T-helper 2 cell treated with Interferon-gamma antibody and Interleukin-4, amounts not matched to agents 100 ng/mL and 5 ng/mL, for 36 hours (primary cell): Measurements from ENCODE around the gene KPNA4. TPM values are rescaled to one million over a fixed set of nuclear protein-coding genes. Genes with fewer than 3 reads are reported as not detected.

ENCODE experiments used
- intact Hi-C: fragments of 100-400 bp; cut with micrococcal nuclease; formaldehyde crosslinking; loops from one replicate; pipeline ENCODE4 v1.15.1; 2023
- total RNA-seq: library from RNA; stranded (reverse); gene quantifications from 2 replicates; pipeline ENCODE4 v1.2.3, GENCODE V29; 2022

KPNA4 gene
- total RNA-seq, 1 donor from 2014 or later = 52.9 TPM

- intact Hi-C loops = no loop called here
Observed at GRCh38 chr3:160501325-160501724, 64.0 kb downstream of the KPNA4 start.

- intact Hi-C loops = no loop called here
Observed at GRCh38 chr3:160498202-160498601, 67.2 kb downstream of the KPNA4 start.

GRCh38 chr3:160490166-160490565 is 75.2 kb downstream of the KPNA4 start:
- intact Hi-C loops = no loop called here

GRCh38 chr3:160486459-160486869 is 78.9 kb downstream of the KPNA4 start:
- intact Hi-C loops = loop anchor here (1.0 to 5.0 kb wide), 5 partner anchors 38 to 602 kb away; partner anchors contain the start of gene TRIM59

GRCh38 chr3:160482796-160483195 is 82.6 kb downstream of the KPNA4 start:
- intact Hi-C loops = no loop called here

- intact Hi-C loops = no loop called here
Observed at GRCh38 chr3:160481856-160482255, 83.5 kb downstream of the KPNA4 start.

- intact Hi-C loops = no loop called here
Observed at GRCh38 chr3:160480931-160481330, 84.4 kb downstream of the KPNA4 start.

GRCh38 chr3:160479376-160479775 is 86.0 kb downstream of the KPNA4 start:
- intact Hi-C loops = no loop called here

GRCh38 chr3:160478338-160478737 is 87.0 kb downstream of the KPNA4 start:
- intact Hi-C loops = no loop called here

GRCh38 chr3:160477750-160478149 is 87.6 kb downstream of the KPNA4 start:
- intact Hi-C loops = no loop called here

GRCh38 chr3:160475884-160476283 is 89.5 kb downstream of the KPNA4 start:
- intact Hi-C loops = no loop called here

- intact Hi-C loops = no loop called here
Observed at GRCh38 chr3:160475153-160475552, 90.2 kb downstream of the KPNA4 start.

- intact Hi-C loops = no loop called here
Observed at GRCh38 chr3:160474416-160474838, 90.9 kb downstream of the KPNA4 start.

- intact Hi-C loops = no loop called here
Observed at GRCh38 chr3:160473978-160474377, 91.4 kb downstream of the KPNA4 start.

GRCh38 chr3:160473221-160473620 is 92.2 kb downstream of the KPNA4 start:
- intact Hi-C loops = no loop called here

- intact Hi-C loops = no loop called here
Observed at GRCh38 chr3:160472344-160472743, 93.0 kb downstream of the KPNA4 start.

- intact Hi-C loops = no loop called here
Observed at GRCh38 chr3:160471892-160472291, 93.5 kb downstream of the KPNA4 start.

- intact Hi-C loops = no loop called here
Observed at GRCh38 chr3:160470181-160470580, 95.2 kb downstream of the KPNA4 start.

GRCh38 chr3:160464971-160465370 is 100.4 kb downstream of the KPNA4 start:
- intact Hi-C loops = no loop called here

- intact Hi-C loops = no loop called here
Observed at GRCh38 chr3:160464321-160464720, 101.0 kb downstream of the KPNA4 start.

GRCh38 chr3:160460033-160460432 is 105.3 kb downstream of the KPNA4 start:
- intact Hi-C loops = no loop called here

- intact Hi-C loops = no loop called here
Observed at GRCh38 chr3:160459450-160459970, 105.9 kb downstream of the KPNA4 start.

GRCh38 chr3:160458151-160458550 is 107.2 kb downstream of the KPNA4 start:
- intact Hi-C loops = no loop called here

GRCh38 chr3:160455846-160456245 is 109.5 kb downstream of the KPNA4 start:
- intact Hi-C loops = no loop called here
